GM19023 (cell line): ENCODE results near the gene VAV2.

Experiments used
- ATAC-seq: cut with Tn5 transposase; IDR thresholded peaks from one replicate; pipeline ENCODE4 v1.9.1; 2021; ENCODE audit warnings: mild to moderate bottlenecking, moderate library complexity; ENCODE audit not compliant: unreplicated experiment

The VAV2 gene, protein sequence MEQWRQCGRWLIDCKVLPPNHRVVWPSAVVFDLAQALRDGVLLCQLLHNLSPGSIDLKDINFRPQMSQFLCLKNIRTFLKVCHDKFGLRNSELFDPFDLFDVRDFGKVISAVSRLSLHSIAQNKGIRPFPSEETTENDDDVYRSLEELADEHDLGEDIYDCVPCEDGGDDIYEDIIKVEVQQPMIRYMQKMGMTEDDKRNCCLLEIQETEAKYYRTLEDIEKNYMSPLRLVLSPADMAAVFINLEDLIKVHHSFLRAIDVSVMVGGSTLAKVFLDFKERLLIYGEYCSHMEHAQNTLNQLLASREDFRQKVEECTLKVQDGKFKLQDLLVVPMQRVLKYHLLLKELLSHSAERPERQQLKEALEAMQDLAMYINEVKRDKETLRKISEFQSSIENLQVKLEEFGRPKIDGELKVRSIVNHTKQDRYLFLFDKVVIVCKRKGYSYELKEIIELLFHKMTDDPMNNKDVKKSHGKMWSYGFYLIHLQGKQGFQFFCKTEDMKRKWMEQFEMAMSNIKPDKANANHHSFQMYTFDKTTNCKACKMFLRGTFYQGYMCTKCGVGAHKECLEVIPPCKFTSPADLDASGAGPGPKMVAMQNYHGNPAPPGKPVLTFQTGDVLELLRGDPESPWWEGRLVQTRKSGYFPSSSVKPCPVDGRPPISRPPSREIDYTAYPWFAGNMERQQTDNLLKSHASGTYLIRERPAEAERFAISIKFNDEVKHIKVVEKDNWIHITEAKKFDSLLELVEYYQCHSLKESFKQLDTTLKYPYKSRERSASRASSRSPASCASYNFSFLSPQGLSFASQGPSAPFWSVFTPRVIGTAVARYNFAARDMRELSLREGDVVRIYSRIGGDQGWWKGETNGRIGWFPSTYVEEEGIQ

DNA sequence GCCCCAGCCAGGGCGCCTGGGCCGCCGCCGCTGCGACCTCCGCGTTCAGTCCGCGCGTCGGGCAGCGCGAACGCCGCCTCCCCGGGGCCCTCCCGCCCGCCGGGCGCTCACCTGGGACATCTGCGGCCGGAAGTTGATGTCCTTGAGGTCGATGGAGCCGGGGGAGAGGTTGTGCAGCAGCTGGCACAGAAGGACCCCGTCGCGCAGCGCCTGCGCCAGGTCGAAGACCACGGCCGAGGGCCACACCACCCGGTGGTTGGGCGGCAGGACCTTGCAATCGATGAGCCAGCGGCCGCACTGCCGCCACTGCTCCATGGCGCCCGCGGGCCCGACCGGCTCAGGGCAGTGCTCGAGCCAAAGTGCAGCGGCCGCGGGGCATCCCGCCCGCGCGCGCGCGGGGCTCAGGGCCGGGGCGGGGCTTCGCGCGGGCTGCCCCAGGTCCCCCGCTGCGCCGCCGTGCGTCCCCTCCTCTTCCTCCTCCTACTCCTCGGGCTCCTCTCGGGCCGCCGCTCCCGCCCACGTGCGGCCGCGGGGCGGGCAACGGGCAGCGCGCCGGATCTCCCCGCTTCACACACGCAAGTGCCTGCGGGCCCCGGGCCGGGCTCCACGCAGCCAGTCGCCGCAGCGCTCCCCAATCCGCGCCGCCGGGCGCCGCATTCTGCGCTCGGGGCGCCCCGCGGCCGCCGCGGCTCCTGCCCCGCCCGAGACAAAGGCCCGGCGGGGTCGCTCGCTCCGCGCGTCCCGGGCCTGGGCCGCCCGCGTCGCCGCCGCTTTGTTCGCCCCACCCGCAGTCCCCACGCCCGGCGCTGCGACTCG, at the start of gene VAV2:
TSS of gene VAV2 (minus strand) at position 361 of the 816 bp plus-strand sequence. CDS start at position 315, 46 bp downstream.
- ATAC-seq, result peak; percentile 44

DNA sequence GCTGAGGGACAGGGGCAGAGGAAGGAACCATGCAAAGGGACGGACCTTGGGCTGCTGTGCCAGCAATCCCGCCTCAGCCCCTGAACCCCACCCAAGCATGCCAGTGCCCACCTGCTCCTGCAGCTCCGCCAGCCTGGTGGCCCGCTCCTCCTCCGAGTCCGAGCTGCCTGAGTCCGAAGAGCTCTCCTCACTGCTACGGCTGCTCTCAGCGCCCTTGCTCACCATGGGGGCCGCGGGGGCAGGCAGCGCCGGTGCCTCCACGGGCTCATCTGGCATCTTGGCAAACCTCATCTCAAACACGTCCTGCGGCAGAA, 49.5 kb upstream of the VAV2 start:
- ATAC-seq, result no peak

DNA sequence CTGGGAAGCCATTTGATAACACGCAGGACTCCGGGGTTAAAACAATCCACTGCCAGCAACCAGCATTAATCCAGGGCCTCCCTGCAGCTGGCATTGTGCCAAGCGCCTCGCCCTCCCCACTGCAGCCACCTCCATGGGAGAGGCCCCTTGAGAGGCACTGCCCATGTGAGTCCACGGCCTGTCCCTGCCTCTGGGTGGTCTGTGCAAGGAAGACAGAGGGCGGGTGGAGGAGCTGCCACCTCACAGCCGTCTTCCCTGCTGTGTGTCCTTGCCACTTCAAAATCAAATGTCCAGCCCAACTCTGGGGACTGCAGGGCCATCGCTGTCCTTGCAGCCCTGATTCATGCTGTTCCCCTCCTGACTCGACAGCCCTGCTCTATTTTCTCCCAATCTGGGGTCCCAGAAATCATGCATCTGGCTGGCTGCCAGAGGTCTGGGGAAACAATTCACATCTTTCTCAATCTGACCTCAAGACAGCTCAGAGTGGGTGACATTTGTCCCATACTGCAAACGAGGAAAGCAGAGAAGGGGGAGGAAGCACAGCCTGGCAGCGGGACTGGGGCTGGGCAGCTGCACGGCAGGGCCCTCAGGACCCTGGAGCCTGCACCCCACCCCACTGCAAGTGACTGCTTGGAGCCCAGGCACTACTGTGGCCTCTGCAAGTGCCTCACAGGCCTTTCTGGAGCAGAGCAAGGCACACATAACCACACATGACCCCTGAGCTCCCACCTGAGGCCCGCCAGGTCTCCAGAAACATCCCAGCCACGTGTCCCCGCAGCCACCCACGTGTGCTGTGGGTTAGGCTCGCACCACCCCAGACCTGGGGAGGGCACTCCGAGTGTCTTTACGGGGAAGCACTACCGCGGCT, 48.9 kb upstream of the VAV2 start:
- ATAC-seq, result no peak

- ATAC-seq, result no peak
Measured at GRCh38 chr9:134040176-134040565, 48.0 kb upstream of the VAV2 start.

DNA sequence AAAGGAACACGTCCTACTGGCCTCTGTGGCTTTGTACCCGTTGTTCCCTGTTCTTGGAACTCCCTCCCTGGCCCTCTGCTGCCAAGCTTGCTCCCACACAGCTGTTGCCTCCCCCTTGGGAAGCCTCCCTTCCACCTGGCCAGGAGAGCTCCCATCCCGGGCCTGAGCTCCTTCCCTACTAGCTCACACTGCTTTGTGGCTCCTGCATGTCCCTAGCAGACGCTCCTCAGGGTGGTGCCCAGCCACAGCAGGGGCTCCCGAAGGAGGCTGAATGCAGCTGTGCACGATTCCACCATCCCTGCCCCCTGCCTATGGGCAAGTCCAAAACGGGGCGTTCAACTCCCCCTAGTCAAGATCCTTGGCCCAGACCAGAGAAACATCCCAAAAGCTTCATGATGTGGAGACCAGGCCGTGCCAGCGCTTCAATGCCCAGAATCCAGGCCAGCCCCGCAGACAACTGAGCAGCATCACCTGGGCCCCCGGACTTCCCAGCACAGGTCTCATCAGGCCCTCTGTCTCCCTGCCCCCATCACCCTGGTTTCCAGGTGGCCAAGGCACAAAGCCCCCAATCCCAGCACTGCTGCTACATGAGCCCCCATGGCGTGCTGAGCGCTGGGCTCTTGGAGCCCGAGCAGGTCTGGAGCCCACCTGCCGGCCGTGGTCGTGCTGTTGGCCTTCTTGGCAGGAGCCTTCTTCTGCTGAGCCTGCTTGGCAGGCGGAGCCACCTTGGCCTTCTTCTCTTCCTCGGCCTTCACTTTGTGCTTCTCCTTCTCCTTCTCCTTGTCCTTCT, 47.5 kb upstream of the VAV2 start:
- ATAC-seq, result no peak

GRCh38 chr9:134037641-134038040, 45.5 kb upstream of the VAV2 start:
- no peak for ATAC-seq

- ATAC-seq, result no peak
Measured at GRCh38 chr9:134036130-134036529, 44.0 kb upstream of the VAV2 start.

DNA sequence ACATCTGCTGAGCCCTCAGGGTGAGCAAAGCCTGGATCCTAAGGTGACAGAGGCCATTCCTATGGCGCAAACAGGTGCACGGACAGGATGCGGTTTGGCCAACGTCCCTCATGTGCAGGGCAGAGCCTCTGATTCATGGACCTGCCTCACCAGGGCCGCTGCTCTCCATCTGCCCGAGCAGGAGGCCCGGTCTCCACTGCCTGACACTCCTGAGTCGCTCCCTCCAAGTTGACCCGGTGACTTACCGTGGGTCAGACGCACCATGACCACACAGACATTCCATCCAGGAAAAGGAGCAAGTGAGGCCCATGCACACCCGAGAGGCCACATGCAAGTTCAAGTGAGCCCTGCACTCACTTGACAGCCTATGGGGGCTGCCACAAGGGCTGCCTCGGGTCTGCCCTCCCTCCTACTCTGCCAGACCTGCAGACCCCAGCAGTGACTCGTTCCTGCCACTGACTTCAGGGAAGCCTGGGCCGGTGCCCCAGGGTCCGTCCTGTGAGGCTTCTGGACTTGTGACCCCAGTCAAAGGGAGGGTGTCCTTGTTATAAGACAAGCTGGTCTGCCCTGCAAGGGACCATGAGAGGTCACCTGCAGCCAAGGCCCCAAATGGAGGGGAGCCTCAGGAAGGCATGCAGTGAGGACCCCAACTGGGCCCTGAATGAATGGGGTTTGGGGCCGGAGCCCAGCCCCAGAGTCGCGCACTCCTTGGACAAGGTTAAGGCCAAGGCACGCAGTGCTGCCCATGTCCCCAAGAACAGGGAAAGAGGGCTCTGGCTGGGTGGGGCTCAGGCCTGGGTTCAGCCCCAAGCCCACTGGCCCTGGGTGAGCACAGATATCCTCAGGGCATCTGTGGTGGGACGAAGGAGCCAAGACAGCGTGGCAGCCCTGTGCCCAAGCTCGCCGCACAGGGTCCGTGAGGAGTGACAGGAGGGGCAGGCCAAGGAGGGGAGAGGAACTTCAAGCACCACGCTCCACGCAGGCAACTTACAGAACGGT, 43.2 kb upstream of the VAV2 start:
- no peak for ATAC-seq

GRCh38 chr9:134034215-134035040, 42.3 kb upstream of the VAV2 start:
- ATAC-seq, result no peak

DNA sequence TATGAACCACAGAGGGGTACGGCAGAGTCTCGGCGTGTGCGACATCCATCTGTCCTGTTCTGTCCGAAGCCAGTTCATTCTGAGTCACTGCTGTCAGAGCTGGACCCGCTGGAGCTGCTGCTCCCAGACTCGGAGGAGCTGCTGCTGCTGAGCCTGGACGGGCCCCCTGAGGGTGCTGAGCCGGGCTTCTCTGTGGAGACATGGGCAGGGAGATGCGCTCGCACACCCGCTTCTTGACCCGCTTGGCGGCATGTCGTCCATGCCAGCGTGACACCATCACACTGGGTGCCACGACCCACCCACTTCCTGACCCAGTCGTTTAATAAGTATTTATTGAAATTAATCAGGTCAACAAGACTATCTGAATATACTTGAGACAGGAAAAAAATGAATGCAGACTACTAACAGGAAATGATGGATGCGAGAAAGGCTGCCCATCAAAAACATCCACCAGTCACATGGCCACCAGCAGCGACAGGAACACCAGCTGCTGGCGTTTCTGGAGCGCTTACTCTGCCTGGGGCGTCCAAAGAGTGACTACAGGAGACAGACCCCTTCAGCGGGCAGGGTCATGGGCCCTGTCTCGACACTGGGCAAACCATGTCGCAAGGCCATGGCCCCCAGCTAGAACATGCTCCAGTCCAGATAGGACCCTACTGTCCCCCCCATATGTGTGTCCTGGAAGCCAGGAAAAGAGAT, 41.5 kb upstream of the VAV2 start:
- ATAC-seq, result no peak

DNA sequence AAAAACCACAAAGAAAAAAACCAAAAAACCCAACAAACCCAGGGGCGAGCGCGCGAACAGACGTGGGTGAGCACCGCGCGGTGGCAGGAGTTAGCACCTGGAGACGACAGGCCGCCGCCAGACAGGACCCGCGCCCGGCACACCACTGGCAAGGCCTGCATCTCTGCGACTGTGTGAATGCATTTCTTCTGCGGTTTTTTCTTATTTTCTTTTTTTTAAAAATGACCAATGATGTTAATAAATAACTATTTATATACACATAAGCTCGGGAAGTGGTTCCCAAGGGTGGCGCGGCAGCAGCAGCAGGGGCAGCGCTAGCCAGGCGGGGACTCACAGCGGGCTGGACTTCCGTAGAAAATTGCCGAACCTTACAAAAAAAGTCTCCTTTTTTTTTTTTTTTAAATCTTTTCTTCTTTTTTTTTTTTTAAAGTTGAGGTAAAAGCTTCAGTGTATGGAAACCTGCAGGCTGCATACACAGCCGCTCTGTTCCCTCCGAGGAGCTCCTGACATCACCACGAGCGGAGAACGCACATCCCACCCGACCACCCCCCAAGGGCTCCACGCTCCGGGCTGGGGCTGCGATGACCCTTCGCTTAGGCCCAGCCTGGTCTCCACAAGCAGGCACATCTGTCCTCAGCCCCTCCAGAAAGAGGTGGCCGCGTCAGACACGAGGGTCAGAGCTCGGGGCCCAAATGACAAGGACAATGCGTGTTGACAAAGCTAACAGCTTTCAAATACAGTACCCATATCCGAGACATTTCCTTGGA, 40.5 kb upstream of the VAV2 start:
- ATAC-seq, result no peak

GRCh38 chr9:134031783-134032182, 39.7 kb upstream of the VAV2 start:
- ATAC-seq, result no peak

- no peak for ATAC-seq
Measured at GRCh38 chr9:134030821-134031470, 38.8 kb upstream of the VAV2 start.

DNA sequence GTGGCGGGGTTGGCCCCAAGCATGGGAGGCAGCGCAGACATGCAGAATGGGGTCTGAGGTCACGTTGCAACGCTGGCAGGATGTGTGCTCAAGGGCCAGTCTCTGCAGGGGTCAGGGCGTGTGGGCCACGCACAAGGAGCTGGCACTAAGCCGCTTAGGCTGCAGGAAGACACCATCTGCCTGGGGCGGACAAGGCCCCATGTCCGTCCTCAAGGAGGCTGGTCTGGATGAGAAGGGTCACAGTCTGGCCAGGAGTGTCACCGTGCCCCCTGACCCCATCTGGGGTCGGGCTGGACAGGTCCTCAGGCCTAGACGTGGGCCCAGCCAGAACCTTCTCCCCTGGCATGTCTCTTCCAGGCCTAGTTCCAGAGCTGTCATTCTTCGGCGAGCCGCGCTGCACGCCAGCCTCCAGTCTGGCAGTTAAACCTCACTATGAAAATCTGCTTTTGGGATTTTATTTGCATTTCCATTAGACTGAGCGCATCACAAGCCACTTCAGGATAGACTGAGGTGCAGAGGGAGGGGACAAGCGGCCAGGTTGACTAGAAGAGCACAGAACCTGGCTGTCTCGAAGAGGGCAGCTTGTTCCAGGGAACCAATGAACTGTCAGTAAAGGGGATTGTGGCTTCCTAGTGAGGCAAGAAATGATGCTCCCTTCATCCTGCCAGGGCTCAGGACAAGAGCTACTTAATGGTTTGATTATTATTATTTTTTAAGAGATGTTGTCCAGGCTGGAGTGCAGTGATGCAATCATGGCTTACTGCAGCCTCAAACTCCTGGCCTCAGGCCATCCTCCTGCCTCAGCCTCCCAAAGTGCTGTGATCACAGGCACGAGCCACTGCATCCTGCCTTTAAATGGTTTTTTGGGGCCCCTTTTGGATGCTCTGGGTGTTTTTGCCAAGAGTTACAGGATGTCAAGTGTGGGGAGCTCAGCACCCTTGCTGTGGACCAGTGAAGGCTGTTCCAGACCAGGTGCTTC, 37.4 kb upstream of the VAV2 start:
- ATAC-seq, result no peak
